ENCODE data around the gene ZNF302. TPM values are rescaled to one million over a fixed set of nuclear protein-coding genes. Genes with fewer than 3 reads are reported as not detected.
A peak's percentile ranks its signal among the peaks of the same experiment; 100 is the strongest.
"Not testable (repeated sequence)": the region's sequence is repeated elsewhere in the genome, so short reads cannot be mapped to it uniquely, and the experiment has no call there.

Gene ZNF302
- total RNA-seq, 4 donors from 2014 or later: 27.0 to 47.3 (median 36.4) TPM

DNA sequence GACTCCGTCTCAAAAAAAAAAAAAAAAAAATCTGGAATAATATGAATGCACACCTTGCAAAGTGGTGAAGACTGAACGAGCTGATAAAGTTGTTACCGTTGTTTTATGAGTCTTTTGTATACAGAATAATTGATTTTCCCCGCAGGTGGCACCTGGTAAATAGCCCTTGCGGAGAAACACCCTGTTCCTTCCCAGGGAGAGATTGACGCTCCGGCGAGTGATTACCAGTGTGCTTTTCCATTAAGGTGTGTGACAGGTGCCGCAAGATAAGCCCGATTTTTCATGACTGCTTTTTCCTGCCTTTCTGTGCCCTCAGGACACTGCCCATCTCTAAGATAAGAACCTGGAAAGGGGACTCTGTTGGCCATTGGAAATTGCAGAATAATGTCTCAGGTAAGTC lies 943 bp downstream of the ZNF302 start:
- TF ChIP-seq EP300 (IDR thresholded peaks at IDR 0.05) (no peak), POLR2A (IDR thresholded peaks at IDR 0.05) (no peak)
- TF ChIP-seq, protein P1, sequence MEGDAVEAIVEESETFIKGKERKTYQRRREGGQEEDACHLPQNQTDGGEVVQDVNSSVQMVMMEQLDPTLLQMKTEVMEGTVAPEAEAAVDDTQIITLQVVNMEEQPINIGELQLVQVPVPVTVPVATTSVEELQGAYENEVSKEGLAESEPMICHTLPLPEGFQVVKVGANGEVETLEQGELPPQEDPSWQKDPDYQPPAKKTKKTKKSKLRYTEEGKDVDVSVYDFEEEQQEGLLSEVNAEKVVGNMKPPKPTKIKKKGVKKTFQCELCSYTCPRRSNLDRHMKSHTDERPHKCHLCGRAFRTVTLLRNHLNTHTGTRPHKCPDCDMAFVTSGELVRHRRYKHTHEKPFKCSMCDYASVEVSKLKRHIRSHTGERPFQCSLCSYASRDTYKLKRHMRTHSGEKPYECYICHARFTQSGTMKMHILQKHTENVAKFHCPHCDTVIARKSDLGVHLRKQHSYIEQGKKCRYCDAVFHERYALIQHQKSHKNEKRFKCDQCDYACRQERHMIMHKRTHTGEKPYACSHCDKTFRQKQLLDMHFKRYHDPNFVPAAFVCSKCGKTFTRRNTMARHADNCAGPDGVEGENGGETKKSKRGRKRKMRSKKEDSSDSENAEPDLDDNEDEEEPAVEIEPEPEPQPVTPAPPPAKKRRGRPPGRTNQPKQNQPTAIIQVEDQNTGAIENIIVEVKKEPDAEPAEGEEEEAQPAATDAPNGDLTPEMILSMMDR (IDR thresholded peaks at IDR 0.05): no peak
- peak overlapping the region in 3 of 4 donors; percentile 93 to 98 (median 93) for H3K27ac ChIP-seq
- WGBS, 2 donors: 48 to 57% methylated on average over 10 of the region's 10 CpGs
- peak overlapping the region; percentile 79 to 95 (median 87) for H3K4me3 ChIP-seq
- H3K27me3 ChIP-seq: no peaks in the 10 kb centered on the region
- no peak for DNase-seq (ENCODE audit: low spot score in 2 of 2)
- H3K4me1 ChIP-seq: peaks cover 0 to 21% (median 3%) of the 10 kb centered on the region in 4 donors
- H3K9me3 ChIP-seq: peaks cover 4 to 49% (median 16%) of the 10 kb centered on the region in 4 donors
- H3K36me3 ChIP-seq: peaks cover 0 to 49% (median 42%) of the 10 kb centered on the region in 3 donors

DNA sequence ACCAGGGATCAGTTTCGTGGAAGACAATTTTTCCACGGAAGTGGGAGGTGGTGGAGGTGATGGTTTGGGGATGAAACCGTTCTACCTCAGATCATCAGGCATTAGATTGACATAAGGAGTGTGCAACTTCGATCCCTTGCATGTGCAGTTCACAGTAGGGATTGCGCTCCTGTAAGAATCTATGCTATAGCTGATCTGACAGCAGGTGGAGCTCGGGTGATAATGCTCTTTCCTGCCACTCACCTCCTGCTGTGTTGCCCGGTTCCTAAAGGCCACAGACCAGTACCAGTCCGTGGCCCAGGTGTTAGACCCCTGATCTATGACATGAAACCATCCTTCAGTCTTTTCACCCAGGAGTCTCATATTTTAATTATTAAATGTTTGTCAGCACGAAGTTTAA lies 4.0 kb downstream of the ZNF302 start:
- no peak for TF ChIP-seq POLR2A (IDR thresholded peaks at IDR 0.05)
- TF ChIP-seq, protein P1 (IDR thresholded peaks at IDR 0.05): no peak
- TF ChIP-seq EP300 (IDR thresholded peaks at IDR 0.05): no peak
- H3K4me1 ChIP-seq: peaks cover 0 to 19% (median 2%) of the 10 kb centered on the region in 4 donors
- no peaks in the 10 kb centered on the region for H3K27me3 ChIP-seq
- H3K4me3 ChIP-seq: no peak overlapping the region
- WGBS, 2 donors: 96 to 99% methylated on average over 9 of the region's 9 CpGs
- H3K36me3 ChIP-seq: peaks cover 0 to 78% (median 51%) of the 10 kb centered on the region in 3 donors
- H3K9me3 ChIP-seq: peaks cover 4 to 80% (median 33%) of the 10 kb centered on the region in 4 donors
- no peak overlapping the region for H3K27ac ChIP-seq
- no peak for DNase-seq (ENCODE audit: low spot score in 2 of 2)

- H3K4me1 ChIP-seq; DNase-seq (ENCODE audit: low spot score in 2 of 2); H3K4me3 ChIP-seq; H3K27ac ChIP-seq; H3K27me3 ChIP-seq: not testable (repeated sequence)
- H3K36me3 ChIP-seq: peaks cover 0 to 64% (median 39%) of the 10 kb centered on the region in 3 donors
- H3K9me3 ChIP-seq: peaks cover 4 to 99% (median 37%) of the 10 kb centered on the region in 4 donors
- 97 to 98% methylated on average over 5 of the region's 5 CpGs for WGBS, 2 donors
Measured at GRCh38 chr19:34685266-34685665, 7.8 kb downstream of the ZNF302 start.

DNA sequence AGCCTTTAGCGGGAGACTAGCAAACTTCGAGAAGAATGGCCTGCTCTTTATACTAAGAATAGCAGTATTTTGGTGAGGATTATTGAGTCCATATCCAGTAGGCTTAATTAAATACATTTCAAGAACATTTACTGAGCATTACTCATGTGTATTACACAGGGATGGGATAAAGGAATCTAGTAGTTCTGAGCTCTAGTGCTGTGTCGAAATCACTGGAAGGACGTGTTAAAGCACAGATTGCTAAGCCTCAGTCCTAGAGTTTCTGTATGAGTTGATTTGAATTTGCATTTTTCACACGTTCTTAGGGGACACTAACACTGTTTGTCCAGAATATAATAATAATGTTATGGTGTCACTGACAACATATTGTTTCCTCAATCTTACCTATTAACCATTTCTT lies 9.0 kb downstream of the ZNF302 start:
- WGBS, 2 donors: 90 to 92% methylated on average over 5 of the region's 5 CpGs
- H3K4me1 ChIP-seq: no peaks in the 10 kb centered on the region
- no peak overlapping the region for H3K4me3 ChIP-seq
- TF ChIP-seq POLR2A (IDR thresholded peaks at IDR 0.05) (no peak), EP300 (IDR thresholded peaks at IDR 0.05) (no peak)
- TF ChIP-seq, protein P1 (IDR thresholded peaks at IDR 0.05): no peak
- DNase-seq (ENCODE audit: low spot score in 2 of 2): no peak
- peaks cover 0 to 52% (median 28%) of the 10 kb centered on the region in 3 donors for H3K36me3 ChIP-seq
- no peak overlapping the region for H3K27ac ChIP-seq
- H3K27me3 ChIP-seq: no peaks in the 10 kb centered on the region
- peaks cover 2 to 97% (median 32%) of the 10 kb centered on the region in 4 donors for H3K9me3 ChIP-seq

GRCh38 chr19:34687348-34687747 lies 9.9 kb downstream of the ZNF302 start:
- 40 to 91% methylated on average over 2 of the region's 2 CpGs for WGBS, 2 donors
- H3K9me3 ChIP-seq: peaks cover 0 to 95% (median 29%) of the 10 kb centered on the region in 4 donors
- H3K36me3 ChIP-seq: peaks cover 0 to 43% (median 20%) of the 10 kb centered on the region in 3 donors
- no peak overlapping the region for H3K27ac ChIP-seq
- H3K4me1 ChIP-seq: no peaks in the 10 kb centered on the region
- TF ChIP-seq, protein P1 (IDR thresholded peaks at IDR 0.05): no peak
- TF ChIP-seq EP300 (IDR thresholded peaks at IDR 0.05) (no peak), POLR2A (IDR thresholded peaks at IDR 0.05) (no peak)
- DNase-seq (ENCODE audit: low spot score in 2 of 2): no peak
- no peaks in the 10 kb centered on the region for H3K27me3 ChIP-seq
- no peak overlapping the region for H3K4me3 ChIP-seq

Data from tibial nerve (tissue), 4 donors.